ENCODE measurements around the gene NGB.
A peak's percentile ranks its signal among the peaks of the same experiment; 100 is the strongest.

The NGB gene

DNA sequence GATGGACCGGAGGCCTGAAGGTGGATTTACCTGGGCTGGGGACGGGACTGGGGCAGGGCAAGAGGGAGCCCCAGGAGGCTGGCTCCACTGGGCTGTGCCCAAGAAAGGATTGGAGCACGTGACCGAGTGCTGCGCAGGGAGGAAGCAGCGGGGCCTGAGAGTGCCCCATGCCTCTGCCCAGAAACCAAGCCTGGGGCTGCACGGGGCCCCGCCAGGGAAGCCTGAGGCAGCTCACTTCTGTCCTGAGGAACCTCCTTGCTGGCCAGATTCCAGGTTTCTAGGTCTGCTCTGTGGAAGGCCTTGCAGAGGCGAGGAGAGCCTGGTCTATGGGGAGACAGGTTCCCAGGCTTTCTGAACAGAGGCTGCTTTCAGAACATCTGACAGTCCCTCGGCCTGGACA, 10.4 kb downstream of the NGB start:
- no peak for DNase-seq

GRCh38 chr14:77260199-77260598, 10.8 kb downstream of the NGB start:
- no peak for DNase-seq

- DNase-seq: no peak
These were observed 11.8 kb downstream of the NGB start for GRCh38 chr14:77259025-77259715.

DNA sequence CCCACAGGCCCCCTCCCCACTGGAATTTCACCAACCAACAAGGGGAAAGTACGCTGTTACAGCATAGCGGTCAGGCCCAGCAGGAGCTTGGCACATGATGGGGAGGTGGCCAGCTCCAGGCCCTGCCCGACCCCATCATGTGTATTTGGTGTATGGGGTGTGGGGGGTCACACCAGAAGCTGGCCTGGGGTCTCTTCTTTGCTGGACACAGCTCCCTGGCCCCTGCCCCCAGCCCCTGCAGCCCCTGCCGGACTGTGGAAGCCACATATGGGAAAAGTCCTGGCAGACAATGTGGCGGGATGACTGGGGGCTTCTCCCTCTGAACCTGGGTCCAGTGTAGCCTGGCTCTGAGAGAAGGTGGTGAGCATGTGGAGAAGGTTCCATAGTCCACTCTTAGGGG, 12.4 kb downstream of the NGB start:
- DNase-seq: no peak

GRCh38 chr14:77257700-77258099, 13.3 kb downstream of the NGB start:
- DNase-seq: no peak

DNA sequence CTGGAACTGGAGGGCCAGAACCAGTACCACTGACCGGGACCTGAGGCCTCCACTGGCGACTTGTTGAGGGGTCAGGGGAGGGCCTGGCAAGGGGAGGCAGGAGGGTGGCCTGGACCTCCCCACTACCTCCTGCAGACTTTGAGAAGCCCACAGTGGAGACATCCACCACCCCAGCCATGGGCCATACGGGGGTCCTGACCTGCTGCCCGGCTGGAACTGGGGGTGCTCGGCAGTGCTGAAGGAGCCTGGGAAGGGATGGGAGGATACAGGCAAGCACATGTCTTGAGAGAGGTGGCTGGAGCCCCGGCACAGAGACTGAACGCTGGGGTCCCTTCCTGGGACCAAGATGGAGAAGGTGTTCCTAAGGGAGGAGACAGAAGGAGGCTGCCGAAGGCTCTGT, 14.3 kb downstream of the NGB start:
- no peak for DNase-seq

- DNase-seq: no peak
These were observed 17.4 kb downstream of the NGB start for GRCh38 chr14:77253333-77254190.

DNA sequence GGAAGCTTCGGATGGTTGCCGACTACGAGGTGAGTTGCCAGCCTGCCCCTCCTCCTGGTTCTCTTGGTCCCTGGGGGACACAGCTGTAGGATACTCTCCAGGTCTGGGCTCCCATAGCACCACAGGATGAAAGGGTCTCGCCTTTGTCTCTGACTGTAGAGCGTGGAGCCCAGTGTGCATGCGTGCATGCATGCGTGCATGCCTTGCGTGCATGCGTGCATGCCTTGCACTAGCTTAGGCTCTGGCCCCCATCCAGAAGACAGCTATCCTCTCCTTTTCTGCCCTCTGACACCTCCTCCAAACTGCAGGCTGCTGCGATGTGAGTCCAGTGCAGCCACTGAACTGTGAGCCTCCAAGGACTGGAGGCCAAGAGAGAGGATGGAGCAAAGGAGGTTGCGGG, 19.1 kb downstream of the NGB start:
- DNase-seq: no peak

DNA sequence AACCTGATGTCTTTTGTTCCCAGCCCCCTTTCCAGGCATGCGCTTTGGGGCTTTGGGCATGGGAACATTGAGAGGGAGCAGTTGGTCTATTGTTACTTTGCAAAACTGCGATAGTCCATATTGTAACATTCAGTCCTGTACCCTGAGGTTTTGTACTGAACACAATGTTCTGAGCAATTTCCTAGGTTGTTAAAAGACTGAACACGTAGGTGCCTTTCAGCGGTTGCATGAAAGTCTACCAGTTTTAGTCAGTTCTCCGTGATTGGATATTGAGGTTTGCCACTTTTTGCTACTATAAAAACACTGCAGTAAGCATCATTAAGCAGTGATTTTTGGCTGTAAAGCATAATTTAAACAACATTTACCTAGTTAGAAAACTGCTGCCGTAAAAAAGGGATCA, 20.1 kb downstream of the NGB start:
- no peak for DNase-seq

GRCh38 chr14:77249286-77249685, 21.7 kb downstream of the NGB start:
- DNase-seq: no peak

GRCh38 chr14:77248666-77249065, 22.3 kb downstream of the NGB start:
- DNase-seq: no peak

DNA sequence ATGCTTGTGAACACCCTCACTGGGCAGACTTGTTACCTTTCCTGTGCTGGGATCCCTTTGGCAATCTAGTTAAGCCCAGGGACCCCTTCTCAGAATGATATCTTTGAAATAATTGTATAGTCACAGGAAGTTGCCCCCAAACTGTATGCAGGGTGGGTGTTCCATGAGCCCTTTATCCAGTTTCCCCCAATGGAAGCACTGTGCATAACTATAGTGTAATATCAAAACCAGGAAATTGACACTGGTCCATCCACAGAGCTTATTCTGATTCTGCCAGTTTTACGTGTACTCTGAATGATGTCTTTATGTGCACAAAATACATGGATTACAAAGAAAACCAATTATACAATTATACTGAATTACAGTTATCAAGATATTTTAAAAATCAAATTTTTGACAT, 24.2 kb downstream of the NGB start:
- no peak for DNase-seq

GRCh38 chr14:77245820-77246219, 25.2 kb downstream of the NGB start:
- DNase-seq: no peak

GRCh38 chr14:77243853-77244252, 27.2 kb downstream of the NGB start:
- DNase-seq: no peak

DNA sequence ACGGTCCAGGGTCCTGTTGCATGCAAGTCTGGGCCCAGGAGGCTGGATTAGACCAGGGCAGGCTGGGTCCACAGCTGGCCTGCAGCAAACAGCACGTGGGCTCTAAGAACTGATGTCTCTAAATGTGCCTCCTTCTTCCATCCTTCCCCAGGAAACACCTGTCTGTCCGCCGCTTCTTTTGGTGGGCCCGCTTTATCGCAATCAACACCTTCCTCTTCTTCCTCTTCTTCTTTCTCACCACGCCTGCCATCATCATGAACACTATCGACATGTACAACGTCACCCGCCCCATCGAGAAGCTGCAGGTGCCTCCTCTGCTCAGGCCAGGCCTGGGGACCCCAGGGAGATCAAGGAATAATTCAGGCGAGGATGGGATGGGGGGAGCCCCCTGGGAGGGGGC, 28.3 kb downstream of the NGB start:
- DNase-seq: no peak

- no peak for DNase-seq
These were observed 29.1 kb downstream of the NGB start for GRCh38 chr14:77241955-77242354.

GRCh38 chr14:77240336-77240915, 30.6 kb downstream of the NGB start:
- peak; percentile 93 to 96 for DNase-seq

DNA sequence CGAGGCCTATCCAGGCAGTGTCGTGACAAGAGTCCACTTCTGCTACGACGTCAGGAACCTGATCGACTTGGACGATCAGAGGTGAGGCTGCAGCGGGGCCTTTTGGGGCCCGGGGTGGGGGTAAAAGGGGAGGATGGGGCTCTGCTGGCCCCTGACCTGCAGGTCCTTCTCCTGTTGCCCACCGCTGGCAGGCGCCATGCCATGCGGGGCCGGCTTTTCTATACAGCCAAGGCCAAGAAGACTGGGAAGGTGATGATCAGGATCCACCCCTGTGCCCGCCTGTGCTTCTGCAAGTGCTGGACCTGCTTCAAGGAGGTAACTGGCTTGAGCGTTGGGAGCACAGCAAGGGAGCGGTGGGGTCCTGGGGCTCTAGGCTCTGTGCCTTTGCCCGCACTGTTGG, 31.6 kb downstream of the NGB start:
- no peak for DNase-seq

- peak; percentile 18 to 73 for DNase-seq
These were observed 32.0 kb downstream of the NGB start for GRCh38 chr14:77238996-77239395.

- DNase-seq: no peak
These were observed 32.6 kb downstream of the NGB start for GRCh38 chr14:77238356-77238755.

DNA sequence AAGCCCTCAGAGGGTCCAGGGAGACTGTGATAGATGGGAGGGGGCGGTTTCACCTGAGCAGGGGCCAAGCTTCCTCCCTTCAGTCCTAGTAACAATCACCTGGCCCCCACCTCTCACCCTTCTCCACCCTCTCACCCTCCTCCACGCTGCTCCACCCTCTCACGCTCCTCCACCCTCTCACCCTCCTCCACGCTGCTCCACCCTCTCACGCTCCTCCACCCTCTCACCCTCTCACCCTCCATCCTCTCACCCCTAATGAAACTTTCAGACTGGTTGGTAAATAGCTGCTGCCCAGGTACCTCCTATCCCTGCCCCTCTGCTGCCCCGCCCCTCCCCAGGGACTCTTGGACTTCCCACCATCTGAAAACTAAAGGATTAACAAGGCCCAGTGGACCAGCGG, 34.2 kb downstream of the NGB start:
- DNase-seq: peak in 1 of 2 experiments; percentile 48

DNA sequence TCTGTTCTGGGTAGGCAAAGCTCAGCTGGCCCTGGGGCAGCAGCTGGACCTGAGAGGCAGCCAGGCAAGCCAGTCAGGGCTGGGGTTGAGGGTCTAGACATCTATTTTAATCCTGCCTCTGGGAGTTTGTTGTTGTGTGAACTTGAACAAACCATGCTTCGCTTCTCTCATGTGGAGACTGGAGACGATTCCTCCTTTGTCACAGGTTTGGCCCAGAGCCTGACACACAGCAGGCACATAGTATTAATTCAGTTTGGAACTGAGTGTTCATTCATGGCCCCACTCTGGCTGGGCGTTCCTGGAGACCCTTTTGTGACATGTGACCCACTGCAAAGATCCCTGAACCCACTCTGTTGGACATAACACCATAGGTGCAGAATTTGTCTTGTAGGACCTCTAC, 39.3 kb downstream of the NGB start:
- no peak for DNase-seq

- no peak for DNase-seq
These were observed 40.1 kb downstream of the NGB start for GRCh38 chr14:77230914-77231313.

DNA sequence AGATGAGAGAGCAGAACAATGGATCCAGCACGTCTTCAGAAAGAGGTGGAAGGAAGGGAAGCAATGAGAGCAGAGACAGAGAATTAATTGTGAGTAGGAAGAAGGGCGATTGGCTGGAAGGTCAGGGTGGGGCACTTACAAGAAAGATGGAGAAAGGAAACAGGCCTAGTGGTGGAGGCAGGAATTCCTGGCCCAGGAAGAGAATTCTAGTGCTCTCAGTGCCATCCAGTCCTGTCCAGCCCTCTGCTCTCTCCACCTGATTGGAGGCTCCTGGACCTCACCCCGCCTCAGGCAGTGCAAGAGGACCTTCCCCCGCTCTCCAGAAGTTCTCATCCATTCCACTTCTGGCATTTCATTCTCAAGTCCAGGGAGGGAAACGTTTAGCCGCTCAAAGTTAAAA, 43.0 kb downstream of the NGB start:
- no peak for DNase-seq
